GM13977 (cell line): ENCODE measurements around the gene COX8C.

Experiments used
- DNase-seq: peaks from one replicate; pipeline ENCODE4 v3.0.0; 2012; ENCODE audit warnings: low spot score
- CTCF ChIP-seq: IDR thresholded peaks from 2 replicates; pipeline ENCODE4 v1.5.1; 2012; ENCODE audit warnings: mild to moderate bottlenecking, control low read depth; ENCODE audit not compliant: insufficient read depth; ENCODE audit errors: extremely low read depth, missing control alignments
- in situ Hi-C: fragments of 300-500 bp; cut with MboI; formaldehyde crosslinking; loops from one replicate; pipeline ENCODE4 v1.12.0; 2022; ENCODE audit warnings: low sequenced_read_pairs, low pct_unique_long_range_greater_than_20kb, mixed read lengths, inconsistent platforms; ENCODE audit not compliant: unreplicated experiment

COX8C gene

GRCh38 chr14:93319958-93320357 is 27.0 kb upstream of the COX8C start:
- in situ Hi-C loops = no loop called here
- no peak for DNase-seq
- TF ChIP-seq CTCF = no peak

GRCh38 chr14:93320489-93320888 is 26.5 kb upstream of the COX8C start:
- DNase-seq = no peak
- in situ Hi-C loops = no loop called here
- no peak for TF ChIP-seq CTCF

- no peak for TF ChIP-seq CTCF
- DNase-seq = no peak
- in situ Hi-C loops = no loop called here
Measured at GRCh38 chr14:93322929-93323599, 23.9 kb upstream of the COX8C start.

- no peak for TF ChIP-seq CTCF
- no peak for DNase-seq
- in situ Hi-C loops = no loop called here
Measured at GRCh38 chr14:93323600-93324174, 23.3 kb upstream of the COX8C start.

- no peak for TF ChIP-seq CTCF
- in situ Hi-C loops = no loop called here
- DNase-seq = no peak
Measured at GRCh38 chr14:93326196-93326595, 20.8 kb upstream of the COX8C start.

GRCh38 chr14:93328546-93328945 is 18.4 kb upstream of the COX8C start:
- DNase-seq = no peak
- in situ Hi-C loops = no loop called here
- TF ChIP-seq CTCF = no peak
